Spleen (tissue), 7 donors: ENCODE measurements around the gene CDCA5.

Experiments used
- POLR2A ChIP-seq, 3 donors: fragments of 450-650 bp; IDR thresholded peaks; one replicate each; pipeline ENCODE4 v1.5.1; 2017; ENCODE audit warnings: antibody characterized with exemption in 3 of 3, mild to moderate bottlenecking in 1 of 3
- TF ChIP-seq, protein P1 (sequence below), 11 experiments: fragments of 200-600 bp in 7 of 11; fragments of 450-650 bp in 4 of 11; sonication (generic) in 4 of 11; IDR thresholded peaks in 8 of 11; conservative IDR thresholded peaks in 3 of 11; 1 replicate in 7 of 11; 2 replicates in 4 of 11; pipeline versions ENCODE4 v1.4.0 to v1.8.0; 2016 to 2021; ENCODE audit warnings: antibody characterized with exemption in 11 of 11, inconsistent platforms in 4 of 11, mild to moderate bottlenecking in 1 of 11
- donor health status: DM: no; HTN: no; CAD: no; lungs with moderate emphysema.
- donor health status: DM: no; HTN: no; CAD: no.
- donor health status: DM: no; HTN: no; CAD: no.

DNA sequence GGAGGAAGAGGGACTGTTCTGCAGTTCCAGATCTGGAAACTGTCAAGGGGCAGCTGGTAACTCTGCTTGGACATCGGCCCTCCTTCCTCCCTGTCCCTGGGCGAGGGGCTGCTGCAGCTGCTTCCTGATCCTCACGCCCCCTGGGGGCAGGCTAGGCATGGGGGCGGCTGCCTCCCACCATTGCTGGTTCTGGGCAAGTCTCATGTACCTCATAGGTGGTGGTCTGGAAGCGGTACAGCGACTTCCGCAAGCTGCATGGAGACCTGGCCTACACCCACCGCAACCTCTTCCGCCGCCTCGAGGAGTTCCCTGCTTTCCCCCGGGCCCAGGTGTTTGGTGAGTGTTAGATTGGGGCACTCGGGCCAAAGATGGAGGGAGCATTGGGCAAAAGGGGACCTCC is 51.6 kb downstream of the CDCA5 start:
- TF ChIP-seq, protein P1, sequence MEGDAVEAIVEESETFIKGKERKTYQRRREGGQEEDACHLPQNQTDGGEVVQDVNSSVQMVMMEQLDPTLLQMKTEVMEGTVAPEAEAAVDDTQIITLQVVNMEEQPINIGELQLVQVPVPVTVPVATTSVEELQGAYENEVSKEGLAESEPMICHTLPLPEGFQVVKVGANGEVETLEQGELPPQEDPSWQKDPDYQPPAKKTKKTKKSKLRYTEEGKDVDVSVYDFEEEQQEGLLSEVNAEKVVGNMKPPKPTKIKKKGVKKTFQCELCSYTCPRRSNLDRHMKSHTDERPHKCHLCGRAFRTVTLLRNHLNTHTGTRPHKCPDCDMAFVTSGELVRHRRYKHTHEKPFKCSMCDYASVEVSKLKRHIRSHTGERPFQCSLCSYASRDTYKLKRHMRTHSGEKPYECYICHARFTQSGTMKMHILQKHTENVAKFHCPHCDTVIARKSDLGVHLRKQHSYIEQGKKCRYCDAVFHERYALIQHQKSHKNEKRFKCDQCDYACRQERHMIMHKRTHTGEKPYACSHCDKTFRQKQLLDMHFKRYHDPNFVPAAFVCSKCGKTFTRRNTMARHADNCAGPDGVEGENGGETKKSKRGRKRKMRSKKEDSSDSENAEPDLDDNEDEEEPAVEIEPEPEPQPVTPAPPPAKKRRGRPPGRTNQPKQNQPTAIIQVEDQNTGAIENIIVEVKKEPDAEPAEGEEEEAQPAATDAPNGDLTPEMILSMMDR (IDR thresholded peaks at IDR 0.05 in 8 of 11, conservative IDR thresholded peaks at IDR 0.05 in 3 of 11), result no peak
- TF ChIP-seq POLR2A (IDR thresholded peaks at IDR 0.05), result no peak
